ENCODE data around the gene CHRNB1.

CHRNB1 gene

DNA sequence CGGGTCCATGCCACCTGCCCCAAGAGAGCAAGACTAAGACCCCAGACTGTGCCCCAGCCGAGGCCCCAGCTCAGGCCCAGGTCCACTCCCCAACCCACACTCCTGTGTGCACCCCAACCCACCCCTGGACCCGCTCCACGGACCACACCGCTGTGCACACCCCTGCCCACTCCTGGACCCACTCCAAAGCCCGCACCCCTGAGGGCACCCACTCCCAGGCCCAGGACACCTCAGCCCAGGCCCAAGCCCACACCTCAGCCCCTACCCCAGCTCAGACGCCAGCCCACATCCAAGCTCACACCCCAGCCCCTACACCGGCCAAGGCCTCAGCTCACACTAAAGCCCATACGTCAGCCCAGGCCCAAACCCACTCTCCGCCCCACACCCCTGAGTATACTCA, 15.1 kb upstream of the CHRNB1 start:
- H3K4me3 ChIP-seq (replicated peaks; ENCODE audit: low read depth, low read length), result no peak overlapping the region
- no peak for DNase-seq (ENCODE audit: low read depth)

DNA sequence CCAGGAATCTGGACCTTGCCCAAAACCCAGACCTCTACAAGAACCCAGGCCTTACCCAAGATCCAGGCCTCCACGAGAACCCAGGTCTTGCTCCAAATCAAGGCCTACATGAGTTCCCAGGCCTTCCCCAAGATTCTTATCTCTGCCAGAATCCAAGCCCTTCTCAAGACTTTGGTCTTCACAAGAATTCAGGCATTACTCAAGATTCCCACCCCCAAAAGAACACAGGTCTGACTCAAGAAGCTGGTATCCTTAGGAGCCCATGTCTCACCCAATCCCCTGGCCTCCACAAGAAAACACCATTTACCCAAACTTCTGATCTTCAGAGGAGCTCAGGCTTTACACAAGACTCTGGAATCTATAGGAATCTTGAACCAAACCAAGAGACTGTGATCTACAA, 13.6 kb upstream of the CHRNB1 start:
- TF ChIP-seq, protein P1, sequence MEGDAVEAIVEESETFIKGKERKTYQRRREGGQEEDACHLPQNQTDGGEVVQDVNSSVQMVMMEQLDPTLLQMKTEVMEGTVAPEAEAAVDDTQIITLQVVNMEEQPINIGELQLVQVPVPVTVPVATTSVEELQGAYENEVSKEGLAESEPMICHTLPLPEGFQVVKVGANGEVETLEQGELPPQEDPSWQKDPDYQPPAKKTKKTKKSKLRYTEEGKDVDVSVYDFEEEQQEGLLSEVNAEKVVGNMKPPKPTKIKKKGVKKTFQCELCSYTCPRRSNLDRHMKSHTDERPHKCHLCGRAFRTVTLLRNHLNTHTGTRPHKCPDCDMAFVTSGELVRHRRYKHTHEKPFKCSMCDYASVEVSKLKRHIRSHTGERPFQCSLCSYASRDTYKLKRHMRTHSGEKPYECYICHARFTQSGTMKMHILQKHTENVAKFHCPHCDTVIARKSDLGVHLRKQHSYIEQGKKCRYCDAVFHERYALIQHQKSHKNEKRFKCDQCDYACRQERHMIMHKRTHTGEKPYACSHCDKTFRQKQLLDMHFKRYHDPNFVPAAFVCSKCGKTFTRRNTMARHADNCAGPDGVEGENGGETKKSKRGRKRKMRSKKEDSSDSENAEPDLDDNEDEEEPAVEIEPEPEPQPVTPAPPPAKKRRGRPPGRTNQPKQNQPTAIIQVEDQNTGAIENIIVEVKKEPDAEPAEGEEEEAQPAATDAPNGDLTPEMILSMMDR (IDR thresholded peaks at IDR 0.05; ENCODE audit: low read length, missing control alignments), result no peak
- DNase-seq (ENCODE audit: low read depth), result no peak

More for the DNA sequence above, 15.1 kb upstream of the CHRNB1 start:
- TF ChIP-seq, protein P1 (IDR thresholded peaks at IDR 0.05; ENCODE audit: low read length, missing control alignments), result no peak

DNA sequence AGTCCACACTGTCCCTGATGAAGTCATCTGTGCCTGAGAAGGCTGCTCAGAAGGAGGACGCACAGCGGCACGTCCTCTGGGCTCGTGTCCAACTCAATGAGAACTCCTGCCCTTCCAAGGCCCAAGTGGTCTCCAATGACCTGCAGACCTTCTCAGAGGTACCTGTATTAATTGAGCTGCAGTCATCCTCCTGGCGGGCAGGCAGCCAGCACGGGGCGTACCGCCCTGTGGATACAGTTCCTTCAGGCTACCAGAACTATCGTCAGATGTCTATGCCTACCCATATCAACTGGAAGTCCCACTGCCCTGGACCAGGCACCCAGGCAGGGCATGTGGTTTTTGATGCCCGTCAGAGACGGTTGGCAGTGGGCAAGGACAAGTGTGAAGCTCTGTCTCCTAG, 12.6 kb upstream of the CHRNB1 start:
- no peak for DNase-seq (ENCODE audit: low read depth)
- H3K4me3 ChIP-seq (replicated peaks; ENCODE audit: low read depth, low read length), result no peak overlapping the region
- TF ChIP-seq, protein P1 (IDR thresholded peaks at IDR 0.05; ENCODE audit: low read length, missing control alignments), result no peak

More for the DNA sequence above, 13.6 kb upstream of the CHRNB1 start:
- no peak overlapping the region for H3K4me3 ChIP-seq (replicated peaks; ENCODE audit: low read depth, low read length)

DNA sequence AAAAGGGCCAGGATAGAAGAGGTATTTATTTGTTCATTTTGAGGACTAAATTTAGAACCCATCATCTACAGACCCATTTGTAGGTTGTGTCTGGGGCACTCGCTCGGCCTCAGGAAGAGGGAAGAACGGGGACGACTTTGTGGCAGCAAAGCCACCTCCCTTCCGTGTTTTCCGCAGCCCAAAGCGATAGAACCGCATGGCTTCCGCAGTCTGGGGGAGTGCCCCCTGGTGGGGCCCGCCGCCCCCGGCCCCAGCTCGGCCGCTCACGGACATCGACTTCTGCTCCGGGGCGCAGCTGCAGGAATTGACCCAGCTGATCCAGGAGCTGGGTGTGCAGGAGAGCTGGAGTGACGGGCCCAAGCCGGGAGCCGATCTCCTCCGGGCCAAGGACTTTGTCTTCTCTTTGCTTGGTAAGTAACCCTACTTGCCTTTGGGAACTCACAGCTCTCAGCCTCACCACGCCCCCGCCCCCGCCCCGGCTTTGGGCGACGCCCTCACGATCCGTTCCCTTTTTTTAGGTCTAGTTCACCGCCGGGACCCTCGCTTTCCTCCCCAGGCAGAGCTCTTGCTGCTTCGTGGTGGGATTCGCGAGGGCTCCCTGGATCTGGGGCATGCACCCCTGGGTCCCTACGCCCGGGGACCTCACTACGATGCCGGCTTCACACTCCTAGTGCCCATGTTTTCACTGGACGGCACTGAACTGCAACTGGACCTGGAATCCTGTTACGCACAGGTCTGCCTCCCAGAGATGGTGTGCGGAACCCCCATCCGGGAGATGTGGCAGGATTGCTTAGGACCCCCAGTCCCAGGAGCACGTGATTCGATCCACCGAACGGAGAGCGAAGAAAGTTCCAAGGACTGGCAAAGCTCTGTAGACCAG, 8.9 kb upstream of the CHRNB1 start:
- no peak for DNase-seq (ENCODE audit: low read depth)
- H3K4me3 ChIP-seq (replicated peaks; ENCODE audit: low read depth, low read length), result peak overlapping the region; percentile 52
- TF ChIP-seq, protein P1 (IDR thresholded peaks at IDR 0.05; ENCODE audit: low read length, missing control alignments), result no peak

DNA sequence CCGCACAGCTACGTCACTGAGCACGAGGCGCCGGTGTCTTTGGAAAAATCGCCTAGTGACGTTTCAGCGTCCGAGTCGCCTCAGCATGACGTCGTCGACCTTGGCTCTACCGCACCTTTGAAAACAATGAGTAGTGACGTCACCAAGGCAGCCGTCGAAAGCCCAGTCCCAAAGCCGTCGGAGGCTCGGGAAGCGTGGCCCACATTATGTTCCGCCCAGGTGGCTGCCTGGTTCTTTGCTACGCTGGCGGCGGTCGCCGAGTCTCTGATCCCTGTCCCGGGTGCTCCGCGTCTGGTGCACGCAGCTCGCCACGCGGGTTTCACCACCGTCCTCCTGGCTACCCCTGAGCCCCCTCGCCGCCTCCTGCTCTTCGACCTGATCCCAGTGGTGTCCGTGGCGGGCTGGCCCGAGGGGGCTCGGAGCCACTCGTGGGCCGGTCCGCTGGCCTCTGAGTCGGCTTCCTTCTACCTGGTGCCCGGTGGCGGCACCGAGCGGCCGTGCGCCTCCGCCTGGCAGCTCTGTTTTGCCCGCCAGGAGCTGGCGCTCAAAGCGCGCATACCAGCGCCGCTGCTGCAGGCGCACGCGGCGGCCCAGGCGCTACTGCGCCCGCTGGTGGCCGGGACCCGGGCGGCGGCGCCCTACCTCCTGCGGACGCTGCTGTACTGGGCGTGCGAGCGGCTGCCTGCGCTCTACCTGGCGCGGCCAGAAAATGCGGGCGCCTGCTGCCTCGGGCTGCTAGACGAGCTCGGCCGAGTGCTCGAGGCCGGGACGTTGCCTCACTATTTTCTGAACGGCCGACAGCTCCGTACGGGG, 8.1 kb upstream of the CHRNB1 start:
- TF ChIP-seq, protein P1 (IDR thresholded peaks at IDR 0.05; ENCODE audit: low read length, missing control alignments), result peak; percentile 33
- peak; percentile 78 for DNase-seq (ENCODE audit: low read depth)
- H3K4me3 ChIP-seq (replicated peaks; ENCODE audit: low read depth, low read length), result peak overlapping the region; percentile 25

DNA sequence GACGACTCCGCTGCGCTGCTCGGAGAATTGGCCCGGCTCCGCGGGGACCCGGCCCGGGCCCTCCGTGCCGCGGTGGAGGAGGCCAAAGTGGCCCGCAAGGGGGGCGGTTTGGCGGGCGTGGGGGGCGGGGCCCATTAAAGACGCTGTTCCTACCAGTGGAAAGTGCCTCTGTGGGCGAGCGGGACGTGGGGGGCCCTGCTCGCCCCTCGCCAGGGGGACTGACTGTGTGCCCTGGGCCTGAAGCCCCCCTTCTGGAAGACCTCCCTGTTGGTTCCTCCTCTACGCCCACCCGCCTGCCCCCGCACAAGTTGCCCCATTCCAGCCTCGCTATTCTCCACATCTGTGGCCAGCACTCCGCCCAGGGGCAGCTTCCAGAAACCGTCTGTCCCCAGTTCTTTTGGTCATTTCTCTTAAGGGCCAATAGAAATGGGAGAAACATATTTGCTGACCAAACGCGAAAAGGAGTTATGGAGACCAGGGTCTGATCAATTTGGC, 7.4 kb upstream of the CHRNB1 start:
- DNase-seq (ENCODE audit: low read depth), result no peak
- TF ChIP-seq, protein P1 (IDR thresholded peaks at IDR 0.05; ENCODE audit: low read length, missing control alignments), result no peak
- H3K4me3 ChIP-seq (replicated peaks; ENCODE audit: low read depth, low read length), result peak overlapping the region; percentile 24
